Mesenchymal stem cell (in vitro differentiated cells and primary cell): ENCODE data around the gene NCCRP1.

ENCODE experiments used
- DNase-seq: peaks from one replicate; pipeline ENCODE4 v3.0.0-alpha.2; 2013
- H2AFZ ChIP-seq: one replicate; pipeline ENCODE4 v1.6.1; 2013; ENCODE audit warnings: low read depth, mild to moderate bottlenecking, control low read depth, inconsistent platforms, low read length, moderate library complexity
- H2AK5ac ChIP-seq: 2 replicates; pipeline ENCODE4 v1.6.1; 2013; ENCODE audit warnings: low read length, moderate library complexity, mild to moderate bottlenecking, inconsistent platforms; ENCODE audit not compliant: severe bottlenecking
- H2BK120ac ChIP-seq: one replicate; pipeline ENCODE4 v1.6.1; 2013; ENCODE audit warnings: low read depth, mild to moderate bottlenecking, inconsistent platforms, low read length, moderate library complexity
- H2BK12ac ChIP-seq, 2 experiments: one replicate each; pipeline ENCODE4 v1.6.1; 2013; ENCODE audit warnings: inconsistent platforms in 2 of 2, low read length in 2 of 2, mild to moderate bottlenecking in 2 of 2, moderate library complexity in 2 of 2, control low read depth in 1 of 2
- H2BK15ac ChIP-seq: one replicate; pipeline ENCODE4 v1.6.1; 2013; ENCODE audit warnings: mild to moderate bottlenecking, low read depth, inconsistent platforms; ENCODE audit not compliant: poor library complexity, severe bottlenecking
- H2BK5ac ChIP-seq: 2 replicates; pipeline ENCODE4 v1.6.1; 2013; ENCODE audit warnings: low read depth, mild to moderate bottlenecking, low read length, control low read depth, inconsistent platforms; ENCODE audit not compliant: poor library complexity, severe bottlenecking
- H3K14ac ChIP-seq, 2 experiments: one replicate each; pipeline ENCODE4 v1.6.1; 2013; ENCODE audit warnings: inconsistent platforms in 2 of 2, low read length in 2 of 2, control low read depth in 1 of 2, mild to moderate bottlenecking in 1 of 2, moderate library complexity in 1 of 2
- H3K18ac ChIP-seq, 2 experiments: one replicate each; pipeline ENCODE4 v1.6.1; 2013; ENCODE audit warnings: inconsistent platforms in 2 of 2, low read length in 2 of 2, control low read depth in 1 of 2, low read depth in 1 of 2, mild to moderate bottlenecking in 1 of 2
- H3K23ac ChIP-seq, 2 experiments: one replicate each; pipeline ENCODE4 v1.6.1; 2013; ENCODE audit warnings: inconsistent platforms in 2 of 2, low read length in 2 of 2, mild to moderate bottlenecking in 2 of 2, moderate library complexity in 2 of 2, control low read depth in 1 of 2
- H3K27ac ChIP-seq: 2 replicates; pipeline ENCODE4 v1.5.1; 2013; ENCODE audit warnings: mild to moderate bottlenecking, moderate library complexity, low read length, control low read depth, inconsistent platforms; ENCODE audit not compliant: poor library complexity, severe bottlenecking
- H3K27me3 ChIP-seq, 2 experiments: 2 replicates each; pipeline versions ENCODE4 v1.6.1 to v1.7.0; 2013; ENCODE audit warnings: low read length in 2 of 2, mild to moderate bottlenecking in 2 of 2, moderate library complexity in 2 of 2, control low read depth in 1 of 2, inconsistent platforms in 1 of 2; ENCODE audit not compliant: control insufficient read depth in 1 of 2, insufficient read depth in 1 of 2
- H3K36me3 ChIP-seq, 2 experiments: 2 replicates each; pipeline versions ENCODE4 v1.6.1 to v1.7.0; 2013; ENCODE audit warnings: low read length in 2 of 2, control low read depth in 1 of 2, inconsistent platforms in 1 of 2, low read depth in 1 of 2, mild to moderate bottlenecking in 1 of 2; ENCODE audit not compliant: insufficient read depth in 2 of 2, control insufficient read depth in 1 of 2
- H3K4ac ChIP-seq, 2 experiments: one replicate each; pipeline ENCODE4 v1.6.1; 2013; ENCODE audit warnings: inconsistent platforms in 2 of 2, low read length in 2 of 2, mild to moderate bottlenecking in 2 of 2, moderate library complexity in 2 of 2, control low read depth in 1 of 2, low read depth in 1 of 2
- H3K4me1 ChIP-seq: 2 replicates; pipeline ENCODE4 v1.6.1; 2013; ENCODE audit warnings: low read depth, low read length, control low read depth; ENCODE audit not compliant: control insufficient read depth, insufficient read depth
- H3K4me2 ChIP-seq: 2 replicates; pipeline ENCODE4 v1.6.1; 2013; ENCODE audit warnings: low read length, mild to moderate bottlenecking, inconsistent platforms; ENCODE audit not compliant: poor library complexity, severe bottlenecking
- H3K4me3 ChIP-seq, 2 experiments: 2 replicates each; pipeline versions ENCODE4 v1.5.1 to v1.7.0; 2013; ENCODE audit warnings: low read length in 2 of 2, mild to moderate bottlenecking in 2 of 2, control low read depth in 1 of 2, low read depth in 1 of 2; ENCODE audit not compliant: insufficient read depth in 1 of 2
- H3K79me1 ChIP-seq: replicated peaks from 2 replicates; pipeline ENCODE4 v1.6.1; 2013; ENCODE audit warnings: mild to moderate bottlenecking, control low read depth, low read length, inconsistent platforms; ENCODE audit not compliant: poor library complexity, severe bottlenecking
- H3K9ac ChIP-seq: 2 replicates; pipeline ENCODE4 v1.7.0; 2013; ENCODE audit warnings: mild to moderate bottlenecking, low read length, moderate library complexity
- H3K9me3 ChIP-seq: 2 replicates; pipeline ENCODE4 v1.7.0; 2013; ENCODE audit warnings: mild to moderate bottlenecking, low read length; ENCODE audit not compliant: control insufficient read depth
- H4K8ac ChIP-seq: one replicate; pipeline ENCODE4 v1.6.1; 2013; ENCODE audit warnings: inconsistent platforms, mild to moderate bottlenecking, low read length, moderate library complexity
- H4K91ac ChIP-seq: one replicate; pipeline ENCODE4 v1.6.1; 2013; ENCODE audit warnings: mild to moderate bottlenecking, low read length, inconsistent platforms
- WGBS: methylation state at CpG from one replicate; pipeline ENCODE4 v1.1.7; 2013; ENCODE audit warnings: mixed read lengths; 5-methylcytosine and 5-hydroxymethylcytosine counted together

The NCCRP1 gene

DNA sequence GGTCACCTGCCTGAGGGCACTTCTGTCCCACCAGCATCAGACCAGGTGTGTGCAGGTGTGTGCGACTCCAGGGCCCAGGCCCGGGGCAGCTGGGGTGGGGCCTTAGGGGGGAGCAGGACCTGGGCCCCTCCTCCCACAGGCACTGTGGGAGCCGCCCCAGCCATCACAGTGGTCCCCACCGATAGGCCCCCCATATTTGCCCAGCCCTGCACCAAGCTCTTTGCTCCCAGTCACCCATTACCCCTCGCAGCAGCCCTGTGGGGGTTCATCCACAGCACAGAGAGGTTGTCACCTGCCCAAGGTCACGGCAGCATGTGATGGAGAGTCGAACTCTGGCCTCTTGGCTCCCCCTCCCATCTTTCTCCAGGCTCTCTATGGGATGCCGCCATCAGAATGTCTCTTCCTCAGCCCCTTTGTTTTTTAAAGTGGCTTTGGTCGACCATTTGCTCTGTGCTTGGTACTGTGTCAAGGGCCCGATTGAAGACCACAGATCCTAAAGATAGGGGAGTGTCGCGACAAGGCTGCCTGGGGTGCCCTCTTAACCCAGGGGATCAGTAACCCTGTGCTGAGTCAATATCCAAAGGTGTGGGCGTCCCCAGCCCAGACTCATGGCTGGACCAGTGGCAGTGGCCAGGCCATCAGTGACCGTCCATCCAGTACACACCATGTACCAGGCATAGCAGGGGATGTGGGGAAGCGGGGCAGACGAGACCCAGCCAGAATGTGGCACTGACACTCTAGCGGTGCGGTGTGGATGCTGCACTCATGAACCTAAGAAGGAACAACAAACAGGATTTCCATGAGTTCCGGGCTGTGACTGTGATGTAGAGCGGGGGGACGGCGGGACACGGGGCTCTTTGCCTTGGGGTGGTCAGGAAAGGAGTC is 28.3 kb upstream of the NCCRP1 start:
- H3K4ac ChIP-seq = no peak overlapping the region
- peak overlapping the region in 1 of 2 experiments; percentile 31 for H3K4me3 ChIP-seq
- H3K23ac ChIP-seq = no peak overlapping the region
- H4K91ac ChIP-seq = peak overlapping the region; percentile 43
- H3K9ac ChIP-seq = no peak overlapping the region
- H2BK12ac ChIP-seq = no peak overlapping the region
- H2AFZ ChIP-seq = no peak overlapping the region
- no peak overlapping the region for H2AK5ac ChIP-seq
- no peaks in the 10 kb centered on the region for H3K27me3 ChIP-seq
- DNase-seq = no peak
- peaks cover 63% of the 10 kb centered on the region for H3K79me1 ChIP-seq
- H3K27ac ChIP-seq = no peak overlapping the region
- no peak overlapping the region for H3K4me2 ChIP-seq
- no peak overlapping the region for H2BK15ac ChIP-seq
- H4K8ac ChIP-seq = no peak overlapping the region
- no peak overlapping the region for H3K18ac ChIP-seq
- peaks cover 6 to 69% of the 10 kb centered on the region in 2 experiments for H3K36me3 ChIP-seq
- WGBS = 93% methylated on average over 23 of the region's 23 CpGs
- no peak overlapping the region for H2BK5ac ChIP-seq
- no peak overlapping the region for H2BK120ac ChIP-seq
- no peaks in the 10 kb centered on the region for H3K9me3 ChIP-seq
- H3K4me1 ChIP-seq = peaks cover 32% of the 10 kb centered on the region
- no peak overlapping the region for H3K14ac ChIP-seq

DNA sequence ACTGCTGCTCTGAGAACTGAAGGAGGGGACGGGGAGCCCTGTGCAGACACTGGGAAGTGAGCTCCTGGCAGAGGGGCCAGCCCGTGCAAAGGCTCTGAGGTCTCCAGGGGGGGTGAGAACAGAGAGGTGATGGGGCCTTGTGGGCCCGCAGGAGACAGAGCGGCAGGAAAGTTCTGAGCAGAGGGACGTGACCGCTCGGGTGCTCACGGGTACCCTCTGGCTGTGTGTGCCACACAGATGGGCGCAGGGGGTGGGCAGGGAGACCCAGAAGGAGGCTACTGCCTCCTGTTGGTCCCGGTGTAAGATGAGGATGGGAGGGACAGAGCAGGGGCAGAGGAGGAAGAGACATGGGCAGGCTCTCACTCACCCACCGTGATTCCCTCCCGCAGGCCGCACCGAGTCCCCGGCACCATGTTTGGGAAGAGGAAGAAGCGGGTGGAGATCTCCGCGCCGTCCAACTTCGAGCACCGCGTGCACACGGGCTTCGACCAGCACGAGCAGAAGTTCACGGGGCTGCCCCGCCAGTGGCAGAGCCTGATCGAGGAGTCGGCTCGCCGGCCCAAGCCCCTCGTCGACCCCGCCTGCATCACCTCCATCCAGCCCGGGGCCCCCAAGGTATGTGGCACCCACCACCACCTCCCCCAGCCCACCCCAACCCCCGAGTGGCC is 27.5 kb upstream of the NCCRP1 start:
- Histone ChIP-seq H4K91ac (no peak overlapping the region), H2BK5ac (no peak overlapping the region)

DNA sequence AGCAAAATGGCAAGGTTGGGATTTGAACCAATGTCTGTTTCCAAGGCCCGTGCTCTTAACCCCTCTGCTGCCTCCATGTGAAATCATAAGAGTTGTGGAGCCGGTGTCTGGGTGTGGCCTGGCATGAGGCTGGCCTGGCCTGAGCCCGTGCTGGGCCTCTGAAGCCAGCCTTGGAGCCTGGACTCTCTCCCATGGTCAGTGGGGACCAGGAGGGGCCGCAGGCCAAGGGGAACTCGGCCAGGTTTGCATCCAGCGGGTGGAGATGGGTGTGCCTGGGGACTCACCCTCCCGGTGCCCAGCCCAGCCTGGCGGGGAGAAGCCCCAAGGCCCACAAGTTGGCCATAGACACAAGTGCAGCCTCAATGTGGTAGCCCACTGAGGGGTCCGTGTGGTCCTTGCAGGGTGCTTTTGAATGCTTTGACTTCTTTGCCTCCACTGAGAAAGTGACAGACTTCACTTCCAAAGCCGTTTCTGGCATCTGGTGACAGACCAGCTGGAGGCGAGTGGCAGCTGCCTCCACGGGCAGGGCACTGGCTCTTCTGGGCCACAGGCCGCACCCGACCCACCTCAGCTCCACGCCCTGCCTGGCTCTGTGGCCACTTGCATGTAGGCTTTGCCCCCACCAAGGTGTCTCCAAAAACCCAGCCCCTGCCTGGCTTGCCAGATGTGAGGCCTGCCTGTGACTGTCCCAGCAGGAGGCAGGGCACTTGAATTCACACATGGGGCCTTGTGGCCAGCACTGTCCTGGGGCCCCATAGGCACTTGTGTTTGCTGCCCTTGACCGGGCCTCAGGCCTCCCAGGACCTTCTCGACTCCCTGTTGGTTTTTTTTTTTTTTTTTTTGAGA is 26.2 kb upstream of the NCCRP1 start:
- H2BK12ac ChIP-seq = no peak overlapping the region
- no peak overlapping the region for H2BK120ac ChIP-seq
- H3K27ac ChIP-seq = no peak overlapping the region
- H2BK15ac ChIP-seq = no peak overlapping the region
- H3K18ac ChIP-seq = no peak overlapping the region
- no peaks in the 10 kb centered on the region for H3K9me3 ChIP-seq
- no peak overlapping the region for H2BK5ac ChIP-seq
- H4K91ac ChIP-seq = no peak overlapping the region
- H3K27me3 ChIP-seq = no peaks in the 10 kb centered on the region
- H3K4ac ChIP-seq = no peak overlapping the region
- H3K14ac ChIP-seq = no peak overlapping the region
- DNase-seq = no peak
- no peak overlapping the region for H3K4me3 ChIP-seq
- H3K9ac ChIP-seq = peak overlapping the region; percentile 3
- no peak overlapping the region for H3K4me2 ChIP-seq
- H4K8ac ChIP-seq = no peak overlapping the region
- peaks cover 56% of the 10 kb centered on the region for H3K79me1 ChIP-seq
- H2AK5ac ChIP-seq = no peak overlapping the region
- peaks cover 32% of the 10 kb centered on the region for H3K4me1 ChIP-seq
- H2AFZ ChIP-seq = no peak overlapping the region
- WGBS = 86% methylated on average over 17 of the region's 17 CpGs
- peaks cover 15 to 83% of the 10 kb centered on the region in 2 experiments for H3K36me3 ChIP-seq
- H3K23ac ChIP-seq = no peak overlapping the region

More for the DNA sequence above, 27.5 kb upstream of the NCCRP1 start:
- no peak overlapping the region for H3K4me2 ChIP-seq
- no peak overlapping the region for H3K14ac ChIP-seq
- 91% methylated on average over 36 of the region's 36 CpGs for WGBS
- H3K18ac ChIP-seq = no peak overlapping the region
- H2AFZ ChIP-seq = no peak overlapping the region
- no peak overlapping the region for H3K9ac ChIP-seq
- no peak overlapping the region for H2BK12ac ChIP-seq
- peaks cover 7 to 75% of the 10 kb centered on the region in 2 experiments for H3K36me3 ChIP-seq
- peaks cover 32% of the 10 kb centered on the region for H3K4me1 ChIP-seq
- H3K27me3 ChIP-seq = no peaks in the 10 kb centered on the region
- DNase-seq = no peak
- H3K4me3 ChIP-seq = no peak overlapping the region
- no peak overlapping the region for H2BK120ac ChIP-seq
- H3K27ac ChIP-seq = no peak overlapping the region
- H2AK5ac ChIP-seq = no peak overlapping the region
- H3K23ac ChIP-seq = no peak overlapping the region
- no peaks in the 10 kb centered on the region for H3K9me3 ChIP-seq
- H3K79me1 ChIP-seq = peaks cover 60% of the 10 kb centered on the region
- no peak overlapping the region for H2BK15ac ChIP-seq
- H3K4ac ChIP-seq = no peak overlapping the region
- no peak overlapping the region for H4K8ac ChIP-seq
